ENCODE results near the gene RHBDF1. TPM values are rescaled to one million over a fixed set of nuclear protein-coding genes. Genes with fewer than 3 reads are reported as not detected.
A peak's percentile ranks its signal among the peaks of the same experiment; 100 is the strongest.

Gene RHBDF1
- total and polyA plus RNA-seq, 2 of the 13 experiments (the other 11 are each of a cell fraction or from before 2014, with no cell fraction given) = 5.4 to 26.9 TPM

GRCh38 chr16:53346-54236 is 18.8 kb downstream of the RHBDF1 start, which contains the start of the genes POLR3K and SNRNP25 (continued):
- TF ChIP-seq ZNF687 (CRISPR knock-in tag; IDR thresholded peaks at IDR 0.05) (peak; percentile 98), AKAP8 (CRISPR knock-in tag; IDR thresholded peaks at IDR 0.05) (0 out of 2 replicates have a peak, but pooled peaks have one; percentile 51), ATF4 (CRISPR knock-in tag; IDR thresholded peaks at IDR 0.05) (no peak; a peak in 1 of 4 replicates), NBN (conservative IDR thresholded peaks at IDR 0.05) (no peak), ARNT2 (CRISPR knock-in tag; IDR thresholded peaks at IDR 0.05; ENCODE audit: low read depth) (peak; percentile 66; the same call in 1 of the 2 replicates), NPAS2 (CRISPR knock-in tag; IDR thresholded peaks at IDR 0.05; ENCODE audit: borderline replicate concordance) (no peak), SKI (IDR thresholded peaks at IDR 0.05; ENCODE audit: partially characterized antibody) (peak; percentile 12), MTF2 (CRISPR knock-in tag; IDR thresholded peaks at IDR 0.05; ENCODE audit: borderline replicate concordance) (peak; percentile 84; the same call in 1 of the 2 replicates), ARHGAP35 (CRISPR knock-in tag; IDR thresholded peaks at IDR 0.05; ENCODE audit: borderline replicate concordance) (peak; percentile 67; the same call in 1 of the 2 replicates), KLF16 (CRISPR knock-in tag; IDR thresholded peaks at IDR 0.05) (peak in 1 of 2 experiments; percentile 19; a peak in 1 of 4 replicates), BRF2 (CRISPR knock-in tag; IDR thresholded peaks at IDR 0.05) (no peak), HNF4G (IDR thresholded peaks at IDR 0.05; ENCODE audit: borderline replicate concordance, low read depth, low read length) (no peak), HNF4G (CRISPR knock-in tag; IDR thresholded peaks at IDR 0.05; ENCODE audit: borderline replicate concordance, low read depth) (no peak; the same call in 1 of the 2 replicates), ZNF644 (CRISPR knock-in tag; IDR thresholded peaks at IDR 0.05; ENCODE audit: low read depth) (no peak), E2F1 (CRISPR knock-in tag; IDR thresholded peaks at IDR 0.05) (peak; percentile 94), CENPX (CRISPR knock-in tag; IDR thresholded peaks at IDR 0.05) (no peak), ZNF891 (CRISPR knock-in tag; IDR thresholded peaks at IDR 0.05) (peak; percentile 92), ELK4 (CRISPR knock-in tag; IDR thresholded peaks at IDR 0.05; ENCODE audit: borderline replicate concordance) (no peak), ATF3 (CRISPR knock-in tag; IDR thresholded peaks at IDR 0.05) (0 out of 2 replicates have a peak, but pooled peaks have one; percentile 11)

All from HepG2 (cell line).